ENCODE data around the gene MPO. TPM values are rescaled to one million over a fixed set of nuclear protein-coding genes. Genes with fewer than 3 reads are reported as not detected.

The MPO gene
- total RNA-seq, 1 donor from 2014 or later = 0.05 TPM

DNA sequence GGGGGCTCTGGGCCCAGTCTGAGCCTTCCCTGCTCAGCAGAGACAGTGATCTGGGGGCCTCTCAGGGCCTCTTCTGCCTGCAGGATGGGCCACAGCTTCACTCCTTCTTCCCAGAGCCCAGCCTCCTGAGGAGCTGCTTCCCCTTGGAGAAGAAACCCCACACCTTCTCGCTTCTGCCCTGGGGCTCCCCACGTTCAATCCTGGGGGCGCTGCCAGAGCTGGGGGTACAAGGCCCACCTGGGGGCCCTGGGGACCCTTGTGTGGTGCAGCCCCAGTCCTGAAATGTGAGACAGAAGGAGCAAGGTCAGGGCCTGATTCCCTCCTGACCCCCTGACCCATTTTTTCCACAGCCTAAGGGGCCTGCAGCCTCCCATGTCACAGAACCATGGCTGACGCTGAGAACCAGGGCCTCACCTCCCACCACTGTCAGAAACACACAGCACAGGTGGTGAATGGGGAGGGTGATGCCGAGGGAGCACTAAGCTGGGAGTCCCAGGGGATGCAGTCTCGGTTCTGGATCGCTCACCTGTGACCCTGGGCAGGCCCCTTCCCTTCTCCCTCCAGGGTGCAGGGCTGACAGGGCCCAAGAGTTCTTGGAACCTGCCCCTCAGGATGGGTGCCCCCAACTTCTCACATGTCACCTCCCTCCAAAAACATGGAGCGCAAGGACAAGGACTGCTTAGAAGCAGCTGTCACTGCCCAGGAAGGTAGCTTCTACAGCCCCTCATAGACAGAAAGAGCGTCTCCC is 21.6 kb upstream of the MPO start:
- no peak overlapping the region for H3K27ac ChIP-seq (replicated peaks)
- H3K4me1 ChIP-seq = no peaks in the 10 kb centered on the region
- H3K4me3 ChIP-seq = no peak overlapping the region
- TF ChIP-seq, protein P1, sequence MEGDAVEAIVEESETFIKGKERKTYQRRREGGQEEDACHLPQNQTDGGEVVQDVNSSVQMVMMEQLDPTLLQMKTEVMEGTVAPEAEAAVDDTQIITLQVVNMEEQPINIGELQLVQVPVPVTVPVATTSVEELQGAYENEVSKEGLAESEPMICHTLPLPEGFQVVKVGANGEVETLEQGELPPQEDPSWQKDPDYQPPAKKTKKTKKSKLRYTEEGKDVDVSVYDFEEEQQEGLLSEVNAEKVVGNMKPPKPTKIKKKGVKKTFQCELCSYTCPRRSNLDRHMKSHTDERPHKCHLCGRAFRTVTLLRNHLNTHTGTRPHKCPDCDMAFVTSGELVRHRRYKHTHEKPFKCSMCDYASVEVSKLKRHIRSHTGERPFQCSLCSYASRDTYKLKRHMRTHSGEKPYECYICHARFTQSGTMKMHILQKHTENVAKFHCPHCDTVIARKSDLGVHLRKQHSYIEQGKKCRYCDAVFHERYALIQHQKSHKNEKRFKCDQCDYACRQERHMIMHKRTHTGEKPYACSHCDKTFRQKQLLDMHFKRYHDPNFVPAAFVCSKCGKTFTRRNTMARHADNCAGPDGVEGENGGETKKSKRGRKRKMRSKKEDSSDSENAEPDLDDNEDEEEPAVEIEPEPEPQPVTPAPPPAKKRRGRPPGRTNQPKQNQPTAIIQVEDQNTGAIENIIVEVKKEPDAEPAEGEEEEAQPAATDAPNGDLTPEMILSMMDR (IDR thresholded peaks at IDR 0.05; ENCODE audit: borderline replicate concordance) = no peak
- no peak for DNase-seq
- H3K36me3 ChIP-seq = no peaks in the 10 kb centered on the region
- H3K27me3 ChIP-seq (ENCODE audit: low read depth) = peaks cover 26% of the 10 kb centered on the region
- peaks cover 10% of the 10 kb centered on the region for H3K9me3 ChIP-seq (replicated peaks)
- intact Hi-C loops (cut with micrococcal nuclease) = loop anchor here (10.0 kb wide), 1 partner anchor 142 kb away; no protein-coding TSS in a partner anchor

DNA sequence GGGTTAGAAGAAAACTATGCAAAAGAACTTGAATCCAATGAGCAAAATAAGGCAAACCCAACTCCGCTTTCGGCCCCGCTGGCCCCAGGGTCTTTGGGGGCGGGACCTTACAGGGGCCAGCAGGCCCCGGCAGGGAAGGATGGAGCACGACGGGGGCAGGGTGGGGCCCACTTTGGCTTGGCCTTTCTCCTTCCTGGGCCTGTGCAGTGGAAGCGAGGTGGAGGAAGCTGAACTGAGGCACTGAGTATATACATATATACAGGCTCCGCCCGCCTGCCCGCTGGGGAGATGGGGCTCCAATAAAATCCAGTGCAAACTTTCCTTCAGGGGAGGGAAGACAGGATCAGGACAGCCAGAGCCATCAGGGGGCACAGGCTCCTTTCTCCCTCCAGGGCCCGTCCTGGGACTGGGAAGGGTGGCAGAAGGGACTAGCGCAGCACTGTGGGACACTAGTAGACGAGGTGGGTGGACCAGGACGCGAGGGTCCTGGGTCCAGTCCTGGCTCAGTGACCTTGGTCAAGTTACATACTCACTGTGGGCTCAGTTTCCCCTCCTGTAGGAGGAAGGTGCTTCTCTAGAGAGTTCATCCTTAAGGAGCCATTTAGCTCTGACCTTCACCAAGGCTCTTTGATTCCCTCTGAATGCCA is 20.9 kb upstream of the MPO start:
- peaks cover 10% of the 10 kb centered on the region for H3K9me3 ChIP-seq (replicated peaks)
- H3K36me3 ChIP-seq = no peaks in the 10 kb centered on the region
- H3K27me3 ChIP-seq (ENCODE audit: low read depth) = peaks cover 25% of the 10 kb centered on the region
- no peaks in the 10 kb centered on the region for H3K4me1 ChIP-seq
- H3K27ac ChIP-seq (replicated peaks) = no peak overlapping the region
- intact Hi-C loops (cut with micrococcal nuclease) = loop anchor here (10.0 kb wide), 1 partner anchor 143 kb away; no protein-coding TSS in a partner anchor
- no peak overlapping the region for H3K4me3 ChIP-seq
- TF ChIP-seq, protein P1 (IDR thresholded peaks at IDR 0.05; ENCODE audit: borderline replicate concordance) = no peak
- DNase-seq = no peak

DNA sequence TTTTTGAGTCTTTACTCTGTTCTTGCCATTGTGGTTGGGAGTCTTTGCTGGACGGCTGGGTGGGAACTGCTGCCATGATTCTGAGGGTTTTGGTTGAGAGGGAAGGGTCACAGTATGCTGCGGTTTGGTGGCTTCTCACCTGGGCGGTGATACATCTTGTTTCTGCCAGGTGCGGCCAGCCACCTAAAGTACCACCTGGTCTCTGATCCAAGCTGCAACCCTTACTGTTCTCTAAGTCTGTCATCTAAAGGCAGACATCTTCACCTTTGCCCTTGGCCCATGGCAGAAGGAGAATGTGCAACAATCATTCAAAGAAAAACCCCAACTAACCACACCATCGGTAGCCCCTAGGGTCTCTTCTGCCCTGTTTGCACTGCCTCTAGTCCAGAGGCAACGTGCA is 19.6 kb upstream of the MPO start:
- no peaks in the 10 kb centered on the region for H3K36me3 ChIP-seq
- H3K9me3 ChIP-seq (replicated peaks) = peaks cover 10% of the 10 kb centered on the region
- H3K4me3 ChIP-seq = no peak overlapping the region
- no peak overlapping the region for H3K27ac ChIP-seq (replicated peaks)
- no peaks in the 10 kb centered on the region for H3K4me1 ChIP-seq
- peaks cover 21% of the 10 kb centered on the region for H3K27me3 ChIP-seq (ENCODE audit: low read depth)
- intact Hi-C loops (cut with micrococcal nuclease) = loop anchor here (10.0 kb wide), 1 partner anchor 144 kb away; no protein-coding TSS in a partner anchor
- DNase-seq = no peak
- TF ChIP-seq, protein P1 (IDR thresholded peaks at IDR 0.05; ENCODE audit: borderline replicate concordance) = no peak

DNA sequence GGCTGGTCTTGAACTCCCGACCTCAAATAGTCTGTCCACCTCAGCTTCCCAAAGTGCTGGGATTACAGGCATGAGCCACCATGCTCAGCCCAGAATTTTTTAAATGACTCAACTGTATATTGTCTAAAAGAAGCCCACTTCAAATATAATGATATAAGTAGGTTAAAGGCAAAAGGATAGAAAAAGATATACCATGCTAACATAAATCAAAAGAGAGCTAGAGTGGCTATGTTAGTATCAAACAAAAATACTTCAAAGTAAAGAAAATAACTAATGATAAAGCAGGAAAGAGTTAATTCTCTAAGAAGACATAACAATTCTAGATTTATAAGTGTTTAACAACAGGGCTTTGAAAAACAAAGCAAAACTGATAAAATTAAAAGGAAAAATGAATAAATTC is 13.3 kb upstream of the MPO start:
- intact Hi-C loops (cut with micrococcal nuclease) = no loop called here
- no peaks in the 10 kb centered on the region for H3K36me3 ChIP-seq
- TF ChIP-seq, protein P1 (IDR thresholded peaks at IDR 0.05; ENCODE audit: borderline replicate concordance) = no peak
- H3K27me3 ChIP-seq (ENCODE audit: low read depth) = peaks cover 41% of the 10 kb centered on the region
- DNase-seq = no peak
- H3K9me3 ChIP-seq (replicated peaks) = peaks cover 15% of the 10 kb centered on the region
- H3K4me1 ChIP-seq = no peaks in the 10 kb centered on the region
- H3K4me3 ChIP-seq = no peak overlapping the region
- no peak overlapping the region for H3K27ac ChIP-seq (replicated peaks)

DNA sequence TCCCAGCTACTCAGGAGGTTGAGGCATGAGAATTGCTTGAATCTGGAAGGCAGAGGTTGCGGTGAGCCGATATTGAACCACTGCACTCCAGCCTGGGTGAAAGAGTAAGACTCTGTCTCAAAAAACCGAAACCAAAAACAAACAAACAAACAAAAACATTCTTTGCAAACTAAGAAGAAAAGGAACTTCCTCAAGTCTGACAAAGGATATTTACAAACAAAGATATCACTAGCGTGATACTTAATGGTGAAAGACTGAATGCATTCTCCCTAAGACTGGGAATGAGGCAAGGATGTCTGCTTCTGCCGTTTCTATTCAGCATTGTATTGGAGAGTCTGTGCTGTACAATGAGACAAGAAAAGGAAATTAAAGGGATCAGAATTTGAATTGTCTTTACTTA is 10.5 kb upstream of the MPO start:
- DNase-seq = no peak
- intact Hi-C loops (cut with micrococcal nuclease) = no loop called here
- Histone ChIP-seq H3K4me1 (no peaks in the 10 kb centered on the region), H3K27ac (replicated peaks) (no peak overlapping the region), H3K36me3 (no peaks in the 10 kb centered on the region), H3K9me3 (replicated peaks) (peaks cover 5% of the 10 kb centered on the region), H3K27me3 (ENCODE audit: low read depth) (peaks cover 64% of the 10 kb centered on the region), H3K4me3 (no peak overlapping the region)
- TF ChIP-seq, protein P1 (IDR thresholded peaks at IDR 0.05; ENCODE audit: borderline replicate concordance) = no peak
